Prostate gland (tissue), 2 donors: ENCODE results near the gene SLC16A8. TPM values are rescaled to one million over a fixed set of nuclear protein-coding genes. Genes with fewer than 3 reads are reported as not detected.

Experiments
- DNase-seq: peaks from one replicate; pipeline ENCODE4 v3.0.0-alpha.2; 2019; ENCODE audit warnings: low spot score
- H3K27ac ChIP-seq, 2 donors: fragments of 200-600 bp; sonication (generic); 2 replicates each; pipeline ENCODE4 v1.5.1; 2017 to 2019
- H3K27me3 ChIP-seq: fragments of 200-600 bp; sonication (generic); replicated peaks from 2 replicates; pipeline ENCODE4 v1.5.1; 2019; ENCODE audit not compliant: insufficient read depth
- H3K36me3 ChIP-seq, 2 donors: fragments of 200-600 bp; sonication (generic); 1 replicate in 1 of 2; 2 replicates in 1 of 2; pipeline versions ENCODE4 v1.5.1 to v1.8.1; 2017 to 2019
- H3K4me1 ChIP-seq: fragments of 200-600 bp; sonication (generic); replicated peaks from 2 replicates; pipeline ENCODE4 v1.5.1; 2019
- H3K4me3 ChIP-seq, 2 donors: fragments of 200-600 bp; sonication (generic); 2 replicates each; pipeline ENCODE4 v1.5.1; 2017 to 2019
- H3K9me3 ChIP-seq: fragments of 200-600 bp; sonication (generic); 2 replicates; pipeline ENCODE4 v1.5.1; 2017
- CTCF ChIP-seq, 4 experiments: fragments of 200-600 bp in 2 of 4; fragments of 450-650 bp in 2 of 4; sonication (generic) in 2 of 4; IDR thresholded peaks; 1 replicate in 3 of 4; 2 replicates in 1 of 4; pipeline ENCODE4 v1.5.1; 2016 to 2019; ENCODE audit warnings: antibody characterized with exemption in 4 of 4, mild to moderate bottlenecking in 2 of 4, moderate library complexity in 2 of 4
- POLR2A ChIP-seq: fragments of 450-650 bp; IDR thresholded peaks from one replicate; pipeline ENCODE4 v1.6.1; 2016; ENCODE audit warnings: antibody characterized with exemption, mild to moderate bottlenecking
- POLR2AphosphoS5 ChIP-seq: sonication (generic); formaldehyde crosslinking; IDR thresholded peaks from one replicate; pipeline ENCODE4 v1.6.1; 2017; ENCODE audit warnings: antibody characterized with exemption
- WGBS: methylation state at CpG from one replicate; pipeline ENCODE4 v1.1.5; 2018; 5-methylcytosine and 5-hydroxymethylcytosine counted together
- intact Hi-C: fragments of 100-400 bp; cut with DNase I; formaldehyde crosslinking; loops from one replicate; pipeline ENCODE4 v1.14.2; 2022
- total RNA-seq, 2 donors: library from RNA; depleted of rRNA; stranded (reverse); fragments of >200 nt; gene quantifications; one replicate each; pipeline ENCODE4 v1.1.0, GENCODE V29; 2016

The SLC16A8 gene
- total RNA-seq, 2 donors from 2014 or later = 0.28 to 0.59 TPM

- H3K27me3 ChIP-seq = no peaks in the 10 kb centered on the region
- no peaks in the 10 kb centered on the region for H3K36me3 ChIP-seq
- DNase-seq = no peak
- WGBS = 28% methylated on average over 44 of the region's 52 CpGs
- intact Hi-C loops = no loop called here
- peaks cover 9% of the 10 kb centered on the region for H3K4me1 ChIP-seq
- H3K9me3 ChIP-seq = no peaks in the 10 kb centered on the region
- peak overlapping the region in 1 of 2 donors; percentile 21 for H3K4me3 ChIP-seq
- TF ChIP-seq POLR2AphosphoS5 = no peak
- no peak for TF ChIP-seq CTCF (IDR thresholded peaks at IDR 0.05)
- no peak for TF ChIP-seq POLR2A
- H3K27ac ChIP-seq = peak overlapping the region in 1 of 2 donors; percentile 54
These were observed 1.8 kb downstream of the SLC16A8 start for GRCh38 chr22:38081941-38082828.

GRCh38 chr22:38081636-38081940, 2.4 kb downstream of the SLC16A8 start:
- peak overlapping the region; percentile 50 to 54 for H3K27ac ChIP-seq
- DNase-seq = no peak
- H3K9me3 ChIP-seq = no peaks in the 10 kb centered on the region
- H3K36me3 ChIP-seq = no peaks in the 10 kb centered on the region
- TF ChIP-seq POLR2AphosphoS5 (no peak), POLR2A (no peak), CTCF (IDR thresholded peaks at IDR 0.05) (no peak)
- WGBS = 13% methylated on average over 10 of the region's 17 CpGs
- H3K4me1 ChIP-seq = peaks cover 9% of the 10 kb centered on the region
- H3K4me3 ChIP-seq = peak overlapping the region; percentile 9 to 21
- H3K27me3 ChIP-seq = no peaks in the 10 kb centered on the region
- intact Hi-C loops = no loop called here

- intact Hi-C loops = no loop called here
- Histone ChIP-seq H3K4me1 (peaks cover 9% of the 10 kb centered on the region), H3K27me3 (no peaks in the 10 kb centered on the region), H3K4me3 (peak overlapping the region; percentile 9 to 21), H3K36me3 (no peaks in the 10 kb centered on the region), H3K9me3 (no peaks in the 10 kb centered on the region), H3K27ac (peak overlapping the region; percentile 50 to 54)
- WGBS = 3% methylated on average over 49 of the region's 110 CpGs
- no peak for DNase-seq
- TF ChIP-seq CTCF (IDR thresholded peaks at IDR 0.05) (no peak), POLR2AphosphoS5 (no peak), POLR2A (peak; percentile 20)
These were observed 2.9 kb downstream of the SLC16A8 start for GRCh38 chr22:38080850-38081635.

GRCh38 chr22:38080474-38080849, 3.5 kb downstream of the SLC16A8 start:
- WGBS = 49% methylated on average over 10 of the region's 11 CpGs
- Histone ChIP-seq H3K4me3 (peak overlapping the region in 1 of 2 donors; percentile 21), H3K9me3 (no peaks in the 10 kb centered on the region), H3K27me3 (no peaks in the 10 kb centered on the region), H3K4me1 (peaks cover 9% of the 10 kb centered on the region), H3K36me3 (no peaks in the 10 kb centered on the region), H3K27ac (peak overlapping the region in 1 of 2 donors; percentile 50)
- no peak for DNase-seq
- intact Hi-C loops = no loop called here
- TF ChIP-seq POLR2A (no peak), POLR2AphosphoS5 (no peak), CTCF (IDR thresholded peaks at IDR 0.05) (no peak)
